HG03342 (cell line): Measurements from ENCODE around the gene ITCH.
A peak's percentile ranks its signal among the peaks of the same experiment; 100 is the strongest.

Source experiments
- ATAC-seq: cut with Tn5 transposase; IDR thresholded peaks from one replicate; pipeline ENCODE4 v1.9.1; 2021; ENCODE audit warnings: mild to moderate bottlenecking, moderate library complexity; ENCODE audit not compliant: unreplicated experiment

Gene ITCH

DNA sequence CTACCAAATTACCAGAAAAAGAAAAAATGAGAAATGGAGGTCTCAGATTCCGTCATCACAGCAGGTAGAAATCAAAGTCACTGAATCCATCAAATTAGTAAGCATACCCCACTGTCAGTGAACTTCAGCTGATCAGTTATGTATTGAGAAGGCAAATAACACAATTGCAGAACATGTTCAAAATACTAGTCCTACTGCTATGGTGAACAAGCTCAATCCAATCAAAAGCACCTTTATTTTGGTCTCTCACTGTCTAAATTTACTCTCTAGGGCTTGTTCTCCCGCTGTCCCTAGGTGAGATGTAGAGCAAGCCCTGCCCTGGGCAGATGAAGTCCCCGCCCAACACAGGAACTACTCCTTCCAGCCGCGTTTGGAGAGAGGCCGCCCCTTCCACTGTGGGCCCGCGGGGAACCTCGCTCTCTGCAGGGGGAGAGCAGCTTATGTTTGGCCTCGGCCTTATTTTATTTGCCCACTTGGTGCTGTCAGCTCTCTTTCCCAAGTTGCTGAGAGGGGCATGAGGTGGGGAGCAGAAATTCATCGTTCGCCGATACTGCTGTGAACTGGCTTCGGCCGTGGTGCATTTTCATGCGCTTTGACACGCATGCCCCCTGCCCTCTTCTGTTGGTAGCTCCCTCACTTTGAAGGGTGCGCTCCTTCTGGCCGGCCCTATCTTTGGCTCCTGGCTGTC is 181.2 kb downstream of the ITCH start:
- no peak for ATAC-seq

DNA sequence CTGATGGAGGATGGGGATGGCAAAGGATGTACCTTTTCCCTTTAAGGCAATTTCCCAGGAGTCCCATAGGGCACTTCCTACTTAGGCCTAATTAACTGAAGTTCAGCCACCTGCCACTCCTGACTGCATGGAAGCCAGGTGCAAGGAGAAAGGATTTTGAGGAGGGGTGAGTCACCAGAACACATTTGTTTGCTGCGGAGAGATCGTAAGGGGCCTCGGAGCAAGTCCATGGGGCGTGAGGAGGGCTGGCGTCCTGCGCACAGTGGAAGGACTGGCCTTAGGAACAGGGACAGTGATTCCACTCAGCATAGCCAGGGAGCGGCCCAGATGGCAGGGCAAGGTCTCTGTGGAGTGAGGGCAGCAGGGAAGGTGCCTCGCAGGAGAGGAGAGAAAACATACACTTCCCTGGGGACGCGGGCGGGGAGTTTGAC is 183.7 kb downstream of the ITCH start:
- ATAC-seq = no peak

GRCh38 chr20:34547844-34548613 is 185.0 kb downstream of the ITCH start:
- no peak for ATAC-seq

DNA sequence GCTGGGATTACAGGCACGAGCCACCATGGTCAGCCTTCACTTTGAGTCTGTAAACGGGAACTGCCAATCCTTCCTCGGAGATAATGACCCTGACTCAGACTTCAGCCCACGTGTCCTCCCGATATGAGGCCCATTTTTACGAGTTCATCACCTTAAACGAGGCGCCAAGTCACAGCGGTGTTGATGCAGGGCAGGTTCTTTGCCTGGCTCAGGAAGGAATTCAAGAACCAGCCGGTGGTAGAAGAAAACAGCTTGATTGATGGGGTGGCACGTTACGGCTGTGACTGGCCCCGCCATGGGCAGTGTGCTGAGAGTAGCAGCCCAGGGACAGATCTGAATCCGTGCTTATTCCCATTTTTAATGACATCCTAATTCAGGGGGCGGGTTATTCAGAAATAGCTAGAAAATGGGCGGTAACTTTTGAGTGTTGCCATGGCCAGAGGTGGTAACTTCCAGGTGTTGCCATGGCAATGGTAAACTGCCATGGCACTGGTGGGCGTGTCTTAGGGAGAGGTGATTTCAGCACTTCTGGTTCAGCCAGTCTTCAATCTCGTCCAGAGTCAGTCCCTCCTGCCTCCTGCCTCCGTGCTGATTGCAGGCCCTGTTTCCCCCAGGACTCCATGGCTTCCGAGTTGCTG is 186.3 kb downstream of the ITCH start:
- no peak for ATAC-seq

DNA sequence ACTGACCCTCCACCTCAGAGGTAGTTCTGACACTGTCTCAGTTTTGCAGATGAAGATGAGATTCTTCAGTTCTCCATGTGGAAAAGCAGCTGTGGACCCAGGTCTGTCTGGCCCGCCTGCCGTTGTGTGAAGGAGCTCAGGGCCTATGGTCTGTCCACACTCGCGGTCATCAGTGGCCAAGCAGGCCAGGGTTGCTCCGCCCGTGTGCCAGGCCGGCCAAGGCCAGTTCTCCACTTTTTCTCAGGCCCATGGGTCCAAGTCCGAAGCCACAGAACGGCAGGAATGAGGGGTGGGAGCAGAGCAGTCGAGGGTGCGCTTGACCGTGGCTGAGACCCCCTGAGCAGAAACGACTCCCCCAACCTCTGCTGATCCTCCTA is 186.8 kb downstream of the ITCH start:
- no peak for ATAC-seq

- ATAC-seq = no peak
Measured at GRCh38 chr20:34552569-34552968, 189.5 kb downstream of the ITCH start.

DNA sequence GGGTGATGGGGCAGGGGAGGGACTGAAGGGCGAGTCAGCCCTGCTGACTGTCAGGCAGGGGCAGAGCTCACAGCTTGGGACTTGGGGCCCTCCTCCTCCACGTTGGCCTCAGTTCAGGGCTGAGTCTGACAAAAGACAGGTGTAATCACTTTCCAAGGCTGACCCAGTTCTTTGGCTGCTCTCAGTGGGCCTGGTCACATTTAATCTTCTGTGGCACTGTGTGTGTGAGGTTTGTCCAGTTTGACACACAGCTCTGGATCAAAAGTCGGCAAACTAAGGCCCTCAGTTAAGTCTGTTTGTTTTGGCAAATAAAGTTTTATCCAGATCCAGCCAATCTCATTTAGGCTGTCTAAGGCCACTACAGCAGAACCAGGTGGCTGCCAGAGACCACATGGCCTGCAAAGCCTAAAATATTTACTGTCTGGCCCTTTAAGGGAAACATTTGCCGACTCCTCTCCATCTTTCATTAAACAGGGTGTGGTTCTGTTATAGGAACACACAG is 190.3 kb downstream of the ITCH start:
- ATAC-seq = no peak

GRCh38 chr20:34557936-34558319 is 194.9 kb downstream of the ITCH start:
- no peak for ATAC-seq

DNA sequence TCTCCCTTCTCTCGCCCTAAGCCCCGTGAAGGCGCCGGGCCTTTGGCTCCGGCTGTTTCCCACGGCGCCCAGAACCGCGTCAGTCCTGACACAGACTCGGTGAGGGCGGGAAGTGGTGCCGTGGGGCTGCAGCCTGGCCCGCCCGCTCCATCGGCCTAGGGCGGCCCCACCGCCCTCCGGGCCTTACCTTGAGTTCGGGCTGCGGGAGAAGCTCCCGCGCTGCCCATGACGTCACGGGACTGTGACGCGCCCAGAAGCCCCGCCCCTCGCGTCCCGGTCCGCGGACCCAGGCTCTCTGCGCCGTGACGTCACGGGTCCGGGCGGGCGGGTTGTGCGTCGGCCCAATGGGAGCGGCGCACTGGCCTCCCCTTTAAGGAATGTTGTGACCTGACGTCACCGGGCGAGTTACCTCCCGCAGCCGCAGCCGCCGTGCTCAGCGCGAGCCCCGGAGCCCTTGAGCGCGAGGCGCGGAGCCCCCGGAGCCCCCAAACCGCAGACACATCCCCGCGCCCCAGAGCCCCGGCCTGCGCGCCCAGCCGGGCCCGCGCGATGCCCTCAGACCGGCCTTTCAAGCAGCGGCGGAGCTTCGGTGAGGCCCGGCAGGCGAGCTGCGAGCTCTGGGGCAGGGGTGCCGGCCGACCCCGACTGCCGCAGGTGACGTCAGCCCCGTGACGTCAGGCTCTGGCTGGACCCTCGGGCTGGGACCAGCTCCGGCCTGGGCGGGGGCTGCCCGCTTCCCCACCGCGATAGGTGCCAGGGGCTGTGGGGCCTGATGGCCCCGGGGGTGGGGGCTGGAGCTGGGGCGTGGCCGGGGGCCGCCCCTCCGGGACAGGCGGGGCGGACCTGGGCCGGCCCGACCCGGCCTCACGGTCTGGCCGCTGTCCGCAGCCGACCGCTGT is 195.5 kb downstream of the ITCH start, which contains the start of gene MAP1LC3A:
Gene MAP1LC3A, plus strand, starts transcription at position 399 of the 899 bp plus-strand sequence. Its CDS starts 151 bp downstream, at position 550.
- peak; percentile 68 for ATAC-seq

DNA sequence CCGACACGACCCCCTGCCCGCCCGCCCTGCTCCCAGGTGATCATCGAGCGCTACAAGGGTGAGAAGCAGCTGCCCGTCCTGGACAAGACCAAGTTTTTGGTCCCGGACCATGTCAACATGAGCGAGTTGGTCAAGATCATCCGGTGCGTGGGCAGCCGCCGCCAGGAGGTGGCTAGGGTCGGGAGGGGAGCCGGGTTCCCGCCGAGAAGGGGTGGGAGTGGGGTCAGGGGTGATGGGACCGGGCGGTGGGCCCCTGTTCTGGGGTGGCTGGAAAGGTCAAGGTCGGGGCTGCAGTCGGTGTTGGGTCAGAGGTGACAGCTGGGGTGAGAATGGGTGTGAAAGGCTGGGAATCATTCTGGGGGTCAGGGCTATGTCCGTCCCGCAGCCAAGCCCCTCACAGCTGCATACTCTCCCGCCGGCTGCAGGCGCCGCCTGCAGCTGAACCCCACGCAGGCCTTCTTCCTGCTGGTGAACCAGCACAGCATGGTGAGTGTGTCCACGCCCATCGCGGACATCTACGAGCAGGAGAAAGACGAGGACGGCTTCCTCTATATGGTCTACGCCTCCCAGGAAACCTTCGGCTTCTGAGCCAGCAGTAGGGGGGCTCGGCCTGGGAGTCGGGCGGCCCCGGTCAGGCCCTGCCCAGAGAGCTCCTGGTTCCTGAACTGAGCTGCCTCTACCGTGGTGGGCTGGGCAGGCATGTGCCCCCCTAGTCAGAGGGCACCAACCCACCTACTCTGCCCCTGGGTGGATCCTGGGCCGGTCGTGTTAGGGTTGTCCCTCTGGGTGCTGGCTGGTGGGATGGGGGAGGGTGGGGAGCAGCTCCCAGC is 196.5 kb downstream of the ITCH start:
- ATAC-seq = no peak

DNA sequence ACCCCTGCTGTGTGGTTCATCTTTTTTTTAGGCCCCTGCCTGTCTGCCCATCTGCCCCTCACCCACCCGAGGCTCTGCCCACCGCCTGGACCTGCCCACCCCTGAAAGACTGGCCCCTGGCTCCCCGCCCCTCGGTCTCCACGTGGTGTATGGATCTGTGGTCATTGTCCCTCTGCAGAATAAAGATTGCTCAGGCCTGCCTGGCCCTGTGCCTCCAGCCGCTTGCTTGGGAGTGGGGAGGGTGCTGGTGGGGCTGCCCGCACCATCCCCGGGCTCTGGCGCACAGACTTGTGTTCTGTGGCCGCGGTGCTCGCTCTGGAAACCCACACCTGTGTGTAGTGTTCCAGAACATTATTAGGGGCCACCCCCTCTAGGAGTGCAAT is 197.1 kb downstream of the ITCH start:
- ATAC-seq = no peak

- ATAC-seq = no peak
Measured at GRCh38 chr20:34560614-34561013, 197.5 kb downstream of the ITCH start.
